HFFc6 (cell line): Measurements from ENCODE around the gene ATP11A. TPM values are rescaled to one million over a fixed set of nuclear protein-coding genes. Genes with fewer than 3 reads are reported as not detected.

Source experiments
- DNase-seq: peaks from one replicate; pipeline ENCODE4 v3.0.0-alpha.2; 2018
- H3K27ac Mint-ChIP-seq: 2 replicates; pipeline ENCODE4 v1.8.0; 2020; ENCODE audit warnings: mild to moderate bottlenecking, mixed read lengths
- H3K27me3 Mint-ChIP-seq: 2 replicates; pipeline ENCODE4 v1.8.0; 2021; ENCODE audit warnings: mild to moderate bottlenecking, moderate library complexity, mixed read lengths; ENCODE audit not compliant: insufficient read depth
- H3K36me3 Mint-ChIP-seq: 2 replicates; pipeline ENCODE4 v1.8.0; 2021; ENCODE audit warnings: low read depth, mixed read lengths
- H3K4me1 Mint-ChIP-seq: 2 replicates; pipeline ENCODE4 v1.8.0; 2020; ENCODE audit warnings: low read depth, mixed read lengths
- H3K4me3 Mint-ChIP-seq: 2 replicates; pipeline ENCODE4 v1.8.0; 2020; ENCODE audit warnings: mild to moderate bottlenecking, moderate library complexity, mixed read lengths
- H3K9me3 Mint-ChIP-seq: 2 replicates; pipeline ENCODE4 v1.8.0; 2020; ENCODE audit warnings: mild to moderate bottlenecking, mixed read lengths
- CTCF ChIP-seq: fragments of 200-600 bp; sonication (generic); IDR thresholded peaks from 2 replicates; pipeline ENCODE4 v1.5.0; 2021; ENCODE audit warnings: antibody characterized with exemption, mild to moderate bottlenecking
- total RNA-seq, 6 experiments: library from RNA; stranded (reverse); fragmentation: NEBNext Ultra II Directional; extraction: Animal tissue kit (Norgen Biotek cat#: 25700); gene quantifications; 2 replicates in 1 of 6; 3 replicates in 5 of 6; pipeline ENCODE4 v1.2.3, GENCODE V29; 2021

Gene ATP11A
- total RNA-seq, 6 experiments from 2014 or later, result 4.3 to 29.9 (median 6.5) TPM

- Mint-ChIP-seq H3K36me3 (no peaks in the 10 kb centered on the region), H3K9me3 (no peaks in the 10 kb centered on the region), H3K4me3 (no peak overlapping the region), H3K4me1 (no peaks in the 10 kb centered on the region), H3K27me3 (no peaks in the 10 kb centered on the region; the same call in 1 of the 2 replicates), H3K27ac (no peak overlapping the region)
- no peak for TF ChIP-seq CTCF
- no peak for DNase-seq
Observed at GRCh38 chr13:112700291-112701060, 10.6 kb downstream of the ATP11A start.

DNA sequence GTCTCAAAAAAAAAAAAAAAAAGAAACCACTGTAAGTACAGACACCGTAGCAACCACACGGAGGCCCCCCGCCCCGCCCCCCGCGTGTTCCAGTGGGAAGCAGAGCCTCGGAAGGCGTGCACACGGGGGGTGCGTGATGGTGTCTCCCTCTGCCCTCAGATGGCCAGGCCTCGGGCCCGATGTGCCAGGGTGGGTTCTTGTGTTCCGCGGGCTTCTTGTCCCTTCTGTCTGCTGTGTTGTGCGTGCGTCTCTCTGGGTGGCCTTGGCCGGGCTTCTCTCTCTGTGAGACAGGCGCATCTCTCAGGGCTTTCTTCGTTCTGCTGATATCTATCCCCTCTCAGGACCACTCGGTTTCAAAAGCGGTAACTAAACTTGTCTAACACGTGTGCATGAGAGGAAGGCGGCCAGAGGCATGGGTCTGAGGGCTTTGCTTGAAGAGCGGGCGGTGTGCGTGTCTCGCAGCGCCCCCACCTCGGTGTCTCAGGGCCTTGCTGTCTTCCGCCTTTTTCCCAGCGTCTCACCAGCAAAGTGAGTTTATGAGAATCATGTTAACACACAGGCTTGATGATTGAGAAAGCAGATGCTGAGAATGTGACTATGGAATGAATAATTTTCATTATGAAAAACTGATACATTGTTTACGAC lies 12.6 kb downstream of the ATP11A start:
- Mint-ChIP-seq H3K27ac (no peak overlapping the region), H3K4me1 (no peaks in the 10 kb centered on the region)
- TF ChIP-seq CTCF, result no peak

DNA sequence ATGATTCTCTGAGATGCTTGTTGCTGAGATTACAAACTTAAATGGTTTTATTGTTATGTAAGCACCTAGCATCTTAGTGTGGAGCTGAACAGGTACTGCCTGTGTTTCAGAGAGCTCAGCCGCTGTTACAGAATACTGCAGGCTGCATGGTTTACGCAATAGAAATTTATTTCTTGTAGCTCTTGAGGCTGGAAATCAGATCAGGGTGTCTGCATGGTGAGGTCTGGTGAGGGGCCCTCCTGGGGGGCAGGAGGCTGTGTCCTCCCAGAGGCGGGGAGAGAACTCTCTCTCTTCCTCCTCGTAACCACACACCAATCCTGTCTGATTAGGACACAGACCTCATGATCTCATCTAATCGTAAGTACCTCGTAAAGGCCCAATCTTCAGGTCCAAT lies 13.1 kb downstream of the ATP11A start:
- H3K4me1 Mint-ChIP-seq, result no peaks in the 10 kb centered on the region
- no peak for DNase-seq
- H3K27ac Mint-ChIP-seq, result no peak overlapping the region
- no peaks in the 10 kb centered on the region; the same call in 1 of the 2 replicates for H3K27me3 Mint-ChIP-seq
- no peak for TF ChIP-seq CTCF
- no peaks in the 10 kb centered on the region for H3K9me3 Mint-ChIP-seq
- H3K36me3 Mint-ChIP-seq, result no peaks in the 10 kb centered on the region; the same call in 1 of the 2 replicates
- H3K4me3 Mint-ChIP-seq, result no peak overlapping the region

More for the DNA sequence above, 12.6 kb downstream of the ATP11A start:
- Mint-ChIP-seq H3K9me3 (no peaks in the 10 kb centered on the region), H3K27me3 (no peaks in the 10 kb centered on the region; the same call in 1 of the 2 replicates), H3K4me3 (no peak overlapping the region), H3K36me3 (no peaks in the 10 kb centered on the region)
- DNase-seq, result no peak

DNA sequence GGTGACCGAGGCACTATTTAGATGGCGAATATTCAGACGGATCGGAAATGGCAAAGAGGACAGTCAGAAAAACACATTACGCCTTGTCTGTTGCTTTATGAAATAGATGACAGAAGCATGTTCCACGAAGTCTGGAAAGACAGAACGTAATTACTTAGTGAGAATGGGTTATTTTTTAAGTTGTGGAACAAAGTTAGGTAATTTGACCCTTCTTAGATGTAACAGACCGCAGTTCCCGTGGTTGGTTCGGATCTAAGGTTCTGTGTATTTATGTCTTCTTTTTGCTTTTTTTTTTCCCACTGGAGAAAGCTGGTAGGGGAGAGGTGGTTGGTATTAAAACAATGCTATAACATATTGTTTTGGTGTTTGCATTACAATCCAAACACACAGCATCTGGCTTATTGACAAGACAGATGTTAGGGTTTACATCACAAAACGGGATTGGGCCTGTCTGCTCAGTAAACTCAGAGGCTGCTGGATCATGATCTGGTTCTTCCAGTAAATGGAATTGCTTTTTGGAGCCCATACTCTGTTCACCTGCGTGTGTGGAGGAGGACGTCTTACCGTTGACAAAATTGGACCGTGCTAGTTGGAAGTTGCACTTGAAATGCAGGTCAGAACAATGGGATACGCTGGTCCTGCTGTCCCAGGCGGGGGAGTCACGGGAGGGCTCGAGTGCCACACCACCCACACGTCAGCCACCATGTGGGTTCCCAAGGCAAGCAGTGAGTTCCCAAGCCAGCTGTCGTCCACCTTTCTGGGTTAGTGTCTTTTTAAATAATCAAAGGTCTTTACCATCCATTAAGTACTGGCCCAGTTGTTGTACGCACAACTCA lies 13.8 kb downstream of the ATP11A start:
- DNase-seq, result no peak
- Mint-ChIP-seq H3K27ac (no peak overlapping the region), H3K4me3 (no peak overlapping the region), H3K9me3 (no peaks in the 10 kb centered on the region), H3K27me3 (no peaks in the 10 kb centered on the region; the same call in 1 of the 2 replicates), H3K36me3 (no peaks in the 10 kb centered on the region; the same call in 1 of the 2 replicates), H3K4me1 (no peaks in the 10 kb centered on the region)
- no peak for TF ChIP-seq CTCF

DNA sequence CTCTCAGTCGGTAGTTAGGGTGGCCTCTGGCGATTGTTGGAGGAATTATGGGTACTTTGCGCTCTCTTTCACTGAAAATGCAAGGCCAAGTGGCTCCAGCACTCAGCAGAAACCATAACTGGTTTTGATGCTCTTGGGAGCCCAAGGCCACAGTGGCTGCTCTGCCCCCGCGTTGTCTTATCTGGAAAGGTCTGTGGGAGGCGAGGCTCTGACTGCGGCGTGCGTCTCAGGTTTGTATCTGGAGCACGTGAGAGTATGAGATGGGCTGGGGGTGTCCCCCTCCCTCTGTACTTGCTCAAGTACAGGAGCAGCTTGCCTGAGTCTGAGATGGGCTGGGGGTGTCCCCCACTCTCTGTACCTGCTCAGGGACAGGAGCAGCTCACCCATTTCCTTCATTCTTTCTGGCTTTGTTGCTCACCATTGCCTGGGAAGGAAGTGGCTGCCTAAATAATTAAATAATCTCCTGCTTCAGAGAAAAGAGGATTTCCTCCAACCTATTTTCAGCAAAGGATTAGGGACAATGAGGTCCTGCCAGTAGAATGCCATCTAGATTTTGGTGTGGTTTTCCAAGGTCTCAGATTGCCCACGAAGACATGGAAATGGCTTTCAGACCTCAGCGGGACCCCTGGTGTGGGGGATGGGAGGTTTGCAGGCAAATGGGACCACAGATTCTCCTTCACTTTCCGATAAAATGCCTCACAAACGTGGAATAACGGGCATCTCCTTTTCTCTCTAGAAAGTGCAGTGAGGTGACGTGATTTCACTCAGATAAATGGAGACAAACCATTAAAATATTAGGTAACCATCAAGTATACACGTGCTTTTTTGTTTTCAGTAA lies 14.7 kb downstream of the ATP11A start:
- Mint-ChIP-seq H3K27me3 (no peaks in the 10 kb centered on the region; the same call in 1 of the 2 replicates), H3K4me3 (no peak overlapping the region), H3K27ac (no peak overlapping the region), H3K9me3 (no peaks in the 10 kb centered on the region), H3K4me1 (no peaks in the 10 kb centered on the region), H3K36me3 (no peaks in the 10 kb centered on the region; the same call in 1 of the 2 replicates)
- no peak for DNase-seq
- no peak for TF ChIP-seq CTCF
